CD4-positive, alpha-beta T cell treated with Interleukin-15 for 1 hour (primary cell): ENCODE data around the gene STX7.

Experiments used
- DNase-seq: peaks from one replicate; pipeline ENCODE4 v3.0.0-alpha.2; 2020

STX7 gene

GRCh38 chr6:132475925-132476324, 37.0 kb downstream of the STX7 start:
- DNase-seq: no peak

DNA sequence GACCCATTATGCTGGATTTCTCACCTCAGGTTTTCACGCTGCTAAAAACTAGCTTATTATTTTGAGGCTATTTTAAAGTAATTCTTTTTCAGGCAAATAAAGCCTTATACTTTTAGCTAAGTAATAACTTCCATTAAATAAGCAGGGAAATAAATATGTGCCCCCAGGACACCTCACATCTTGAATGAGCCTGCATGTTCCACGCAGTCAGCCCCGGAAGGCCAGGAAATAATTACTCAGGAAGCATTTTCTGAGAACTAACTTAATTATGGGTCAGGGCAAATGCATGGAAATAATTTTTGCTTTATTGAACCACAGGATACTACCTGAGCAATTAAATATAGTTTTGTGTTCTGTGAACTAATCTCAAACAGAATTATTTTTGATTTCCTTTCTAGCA, 41.1 kb downstream of the STX7 start:
- no peak for DNase-seq

GRCh38 chr6:132466952-132467351, 46.0 kb downstream of the STX7 start:
- no peak for DNase-seq

DNA sequence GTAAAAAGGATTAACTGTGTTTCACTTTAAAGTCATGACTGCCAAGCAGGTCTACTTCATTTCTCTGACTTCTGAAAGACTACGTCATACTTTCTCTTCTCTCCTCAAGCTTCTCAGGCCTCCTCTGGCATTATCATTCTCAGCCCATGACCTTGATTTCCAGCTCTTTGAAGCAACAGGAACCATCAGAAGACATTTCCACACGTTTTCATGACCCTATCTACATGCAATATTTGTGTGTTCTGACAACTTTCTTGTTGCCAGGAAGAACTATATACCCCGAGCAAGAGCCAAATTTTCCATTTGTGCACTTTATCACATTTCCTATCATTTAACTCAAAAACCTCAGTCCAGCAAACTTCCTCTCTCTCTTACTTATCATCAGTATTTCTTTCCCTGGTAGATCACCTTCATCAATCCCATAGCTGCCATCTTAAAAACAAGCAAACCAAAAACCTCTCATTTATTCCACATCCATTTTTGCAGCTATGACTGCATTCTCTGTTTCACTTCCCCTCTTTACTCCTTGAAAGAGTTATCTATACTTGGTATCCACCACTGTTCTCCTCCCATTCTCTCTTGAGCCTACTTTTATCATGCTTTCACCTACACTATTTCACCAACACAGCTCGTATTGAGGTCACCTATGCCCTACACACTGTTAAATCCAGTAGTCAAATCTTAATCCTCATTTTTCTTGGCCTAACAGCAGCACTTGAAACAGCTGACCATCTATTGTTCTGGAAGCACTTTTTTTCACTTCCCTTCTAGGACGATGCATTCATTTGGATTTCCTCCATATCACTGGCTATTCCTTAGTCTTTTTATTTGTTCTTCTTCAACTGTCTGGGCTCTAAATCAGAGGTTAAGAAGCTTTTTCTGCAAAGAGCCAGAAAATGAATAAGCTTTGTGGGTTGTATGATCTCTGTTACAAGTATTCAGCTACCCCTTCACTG, 47.1 kb downstream of the STX7 start:
- no peak for DNase-seq

GRCh38 chr6:132464538-132465256, 48.2 kb downstream of the STX7 start:
- no peak for DNase-seq

DNA sequence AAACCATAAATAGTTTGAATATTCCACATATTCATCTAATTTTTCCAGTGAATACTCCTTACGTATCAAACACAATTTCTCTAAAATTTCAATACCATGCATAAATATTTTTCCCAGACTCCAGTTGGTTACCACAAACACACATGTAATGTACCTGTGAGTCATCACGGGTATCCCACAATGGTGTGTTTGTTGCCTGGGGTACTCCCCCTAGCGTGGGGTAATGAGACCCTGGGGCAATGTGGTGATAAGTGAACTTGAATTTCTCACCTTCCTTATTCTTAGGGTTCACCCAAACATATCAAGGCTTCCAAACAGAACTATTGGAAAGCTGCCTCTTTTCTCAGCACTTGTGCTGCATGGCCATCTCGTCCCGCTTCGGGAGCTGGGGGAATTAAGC, 51.0 kb downstream of the STX7 start:
- DNase-seq: no peak

DNA sequence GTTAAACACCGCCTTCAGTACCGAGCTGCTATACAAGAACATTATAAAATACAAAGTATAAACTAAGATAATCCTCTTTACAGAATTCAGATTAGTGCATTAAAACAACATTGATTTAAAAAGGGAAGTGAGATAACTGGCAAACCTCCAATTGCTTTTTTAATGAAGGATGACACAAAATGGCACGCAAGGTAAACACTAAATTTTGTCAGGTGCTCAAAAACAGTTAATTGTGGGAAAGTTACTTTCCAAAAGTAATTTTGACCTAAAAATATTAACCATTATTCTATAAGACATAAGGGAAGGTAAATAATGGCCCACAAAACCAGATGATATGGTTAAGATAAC, 53.3 kb downstream of the STX7 start:
- no peak for DNase-seq

DNA sequence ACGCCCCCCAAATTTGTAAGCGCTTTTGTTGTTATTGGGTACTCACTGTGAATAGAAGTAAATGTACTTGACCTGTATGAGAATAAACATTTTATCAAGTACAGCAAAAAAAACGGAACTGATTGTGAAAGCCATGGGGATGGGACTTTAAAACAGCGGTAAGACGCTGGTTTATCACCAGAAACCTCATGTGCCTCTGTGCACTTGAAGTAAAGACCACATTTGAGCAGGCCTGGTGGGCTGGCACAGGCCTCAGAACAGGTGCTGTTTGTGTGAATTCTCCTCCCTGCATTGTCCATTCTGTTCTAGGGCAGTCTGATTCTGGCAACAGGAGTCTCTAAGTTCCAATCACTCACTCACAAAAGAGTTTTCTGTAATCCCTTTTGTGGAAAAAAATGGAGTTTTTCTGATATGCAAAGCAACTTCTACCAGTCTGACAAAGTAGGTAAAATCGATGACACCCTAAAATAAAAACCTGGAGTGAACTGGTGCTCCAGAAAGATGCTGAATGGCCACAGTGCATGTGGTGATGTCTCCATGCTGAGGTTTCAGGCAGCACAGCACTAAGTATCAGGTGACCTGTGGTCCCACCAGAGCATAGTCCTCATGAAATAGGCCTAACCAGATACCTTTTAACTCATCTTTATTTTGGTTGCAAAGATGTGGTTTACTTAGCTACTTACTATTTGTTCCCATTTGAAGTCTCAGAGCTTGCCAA, 53.9 kb downstream of the STX7 start:
- DNase-seq: no peak

DNA sequence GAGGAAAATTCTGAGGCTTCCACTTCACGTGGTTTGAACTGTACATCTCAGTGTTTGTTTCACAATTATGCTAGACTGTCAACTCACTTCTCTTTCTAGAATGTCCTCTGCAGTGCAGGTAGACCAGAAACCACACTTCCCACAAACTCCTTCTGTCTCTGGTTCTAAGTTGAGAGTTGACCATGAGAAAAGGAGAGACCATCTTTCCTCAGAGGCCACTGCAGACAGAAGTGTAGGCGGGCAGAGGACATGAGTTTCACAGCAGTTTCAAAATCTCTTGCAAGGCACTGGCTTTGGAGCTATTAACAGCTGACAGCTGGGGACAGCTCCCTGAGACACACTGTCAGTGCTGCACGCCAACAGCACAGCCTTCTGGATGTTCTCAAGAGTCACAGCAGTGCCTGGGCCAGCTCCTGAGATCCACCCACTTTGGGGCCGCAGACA, 56.2 kb downstream of the STX7 start:
- DNase-seq: no peak

GRCh38 chr6:132446855-132447241, 66.1 kb downstream of the STX7 start:
- no peak for DNase-seq

- DNase-seq: no peak
Measured at GRCh38 chr6:132446141-132446854, 66.6 kb downstream of the STX7 start.

DNA sequence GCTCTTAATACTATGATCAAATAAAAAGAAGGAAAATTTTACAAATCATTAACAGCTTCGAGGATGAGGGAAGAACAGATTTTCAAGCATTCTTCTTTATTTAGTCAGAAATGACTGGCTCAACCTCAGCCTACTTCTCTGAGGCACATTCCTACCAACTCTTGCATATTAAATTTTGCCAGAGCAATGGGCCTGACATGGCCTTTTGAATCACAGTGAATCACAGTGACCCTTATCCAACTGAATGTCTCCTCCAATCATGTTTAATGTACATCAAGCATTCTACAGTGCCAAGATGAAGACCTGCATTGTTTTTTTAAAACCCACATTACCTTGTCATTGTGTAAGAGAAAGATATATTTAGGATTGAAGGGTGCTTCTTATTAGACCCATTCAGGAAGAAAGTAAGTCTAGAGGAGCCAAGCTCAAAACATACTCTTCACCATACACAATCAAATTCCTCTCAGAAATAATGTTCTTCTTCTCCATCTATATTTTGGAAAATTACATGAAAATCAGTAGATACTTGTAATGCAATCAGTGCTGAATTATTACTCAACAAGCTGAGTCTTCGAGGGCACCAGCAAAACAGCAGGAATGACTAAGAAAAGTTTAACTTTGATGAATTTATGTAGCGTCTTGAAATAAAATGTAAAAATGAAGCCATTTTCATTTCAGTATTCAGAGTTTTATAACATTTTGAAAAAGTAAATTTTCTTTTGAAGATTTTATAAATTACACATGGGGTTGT, 67.5 kb downstream of the STX7 start:
- no peak for DNase-seq

- DNase-seq: no peak
Measured at GRCh38 chr6:132443206-132443605, 69.7 kb downstream of the STX7 start.

DNA sequence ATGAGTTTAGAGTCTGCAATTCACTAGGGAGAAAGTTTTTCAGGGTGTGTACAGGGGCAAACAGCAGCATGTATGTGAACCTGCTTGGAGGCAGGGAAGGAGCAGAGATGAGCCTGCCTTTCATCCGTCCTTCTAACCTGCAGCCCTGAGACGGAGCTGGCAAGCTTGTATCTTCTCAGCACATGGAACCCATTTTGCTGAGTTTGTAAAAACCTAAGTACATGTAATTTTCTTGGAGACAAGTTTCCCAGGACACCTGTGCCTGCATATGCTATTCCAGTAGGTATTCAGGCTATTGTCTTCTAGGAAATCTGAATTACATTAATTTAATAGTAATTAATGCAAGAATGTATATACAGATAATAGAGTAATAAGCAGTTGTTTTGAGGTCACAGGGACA, 82.8 kb downstream of the STX7 start:
- no peak for DNase-seq

DNA sequence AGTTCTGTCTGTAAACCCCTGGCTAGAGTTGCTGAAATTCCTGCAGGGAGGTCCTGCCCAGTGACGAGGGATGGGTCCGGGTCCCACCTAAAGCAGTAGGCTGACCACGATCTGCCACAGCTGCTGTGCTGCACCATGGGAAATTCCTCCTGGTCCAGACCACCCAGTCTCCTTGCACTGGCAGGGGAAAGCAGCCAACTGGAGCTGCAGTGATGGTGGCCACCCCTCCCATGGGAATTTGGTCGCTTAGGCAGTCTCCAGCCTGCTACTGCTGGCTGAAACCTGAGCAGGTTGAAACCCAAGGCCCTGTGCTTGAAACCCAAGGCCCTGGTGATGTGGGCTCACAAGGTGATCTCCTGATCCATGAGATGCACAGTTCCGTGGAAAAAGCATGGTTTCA, 87.7 kb downstream of the STX7 start:
- DNase-seq: no peak

GRCh38 chr6:132423839-132424238, 89.1 kb downstream of the STX7 start:
- no peak for DNase-seq

DNA sequence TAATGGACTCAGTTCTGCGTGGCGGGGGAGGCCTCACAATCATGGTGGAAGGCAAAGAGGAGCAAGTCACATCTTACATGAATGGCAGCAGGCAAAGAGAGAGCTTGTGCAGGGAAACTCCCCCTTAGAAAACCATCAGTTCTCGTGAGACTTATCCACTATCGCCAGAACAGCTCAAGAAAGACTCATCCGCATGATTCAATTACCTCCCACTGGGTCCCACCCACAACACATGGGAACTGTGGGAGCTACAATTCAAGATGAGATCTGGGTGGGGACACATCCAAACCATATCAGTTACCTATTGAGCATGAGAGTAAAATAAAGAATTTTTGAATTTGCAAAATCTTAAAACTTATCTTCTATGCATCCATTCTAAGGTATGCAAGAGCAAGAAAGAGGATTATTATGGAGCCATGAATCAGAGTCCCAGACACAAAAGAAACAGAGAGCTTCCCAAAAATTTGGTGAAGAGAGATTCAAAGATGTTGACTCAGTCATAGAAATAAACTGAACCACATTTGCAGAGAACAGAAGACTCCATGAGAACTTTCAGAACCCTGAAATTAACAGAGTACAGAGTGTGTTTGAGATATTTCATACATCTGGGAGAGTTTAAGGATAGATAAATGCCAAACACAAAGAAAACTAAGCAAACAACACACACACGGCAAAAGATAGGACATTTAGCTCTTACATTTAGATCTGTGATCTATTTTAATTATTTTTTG, 94.5 kb downstream of the STX7 start:
- no peak for DNase-seq

- no peak for DNase-seq
Measured at GRCh38 chr6:132414761-132415160, 98.2 kb downstream of the STX7 start.

- no peak for DNase-seq
Measured at GRCh38 chr6:132414322-132414721, 98.6 kb downstream of the STX7 start.

DNA sequence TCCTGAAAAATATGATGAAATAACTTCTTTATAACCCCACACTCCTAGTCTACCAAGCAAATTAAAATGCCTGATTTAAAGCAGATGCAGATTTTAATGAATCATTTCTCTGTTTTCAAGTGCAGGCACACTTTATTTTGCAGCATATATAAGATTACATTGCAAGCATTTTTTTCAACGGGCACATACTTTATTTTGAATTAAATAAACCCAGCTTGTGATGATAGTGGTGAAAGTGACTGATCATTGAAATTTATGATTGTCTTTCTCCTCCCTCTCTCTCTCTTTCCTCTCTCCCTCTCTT, 99.5 kb downstream of the STX7 start:
- no peak for DNase-seq

DNA sequence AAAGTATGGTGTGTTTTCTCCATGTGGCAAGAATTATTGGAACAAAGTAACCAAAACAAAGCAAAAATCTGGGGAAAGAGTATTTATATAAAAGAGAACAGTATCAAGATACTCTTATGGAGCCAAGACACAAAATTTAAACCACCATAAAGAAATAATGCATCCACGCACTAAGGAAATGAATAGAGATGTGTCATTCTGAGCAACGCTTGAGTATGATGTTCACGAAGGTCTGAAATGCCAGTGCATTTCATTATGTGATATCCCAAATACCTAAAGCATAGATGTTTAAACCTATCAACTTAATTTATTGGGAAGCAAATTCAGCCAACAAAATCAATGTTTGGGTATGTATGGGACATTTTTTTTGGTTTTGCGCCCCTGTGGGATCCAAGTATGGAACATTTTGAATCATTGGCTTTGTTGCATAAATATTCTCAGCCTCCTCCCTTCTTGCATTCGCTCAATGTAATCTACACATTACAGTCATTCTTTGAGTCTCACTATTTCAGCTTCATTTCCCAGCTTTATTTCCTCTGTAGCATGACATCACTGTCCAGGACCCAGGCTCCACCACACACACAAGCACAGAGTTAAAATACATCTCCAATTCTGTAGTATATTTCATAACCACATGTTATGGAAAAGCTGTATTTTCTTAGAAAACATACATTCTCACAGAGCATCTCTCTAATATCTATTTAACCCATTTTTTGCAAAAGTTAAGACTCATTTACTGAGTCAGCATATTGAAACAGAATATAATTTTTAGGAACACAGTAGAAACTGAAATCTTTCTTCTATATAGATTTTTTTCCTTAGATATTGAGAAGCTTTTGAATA, 100.0 kb downstream of the STX7 start:
- no peak for DNase-seq
